HepG2 (cell line): ENCODE results near the gene TTYH1. TPM values are rescaled to one million over a fixed set of nuclear protein-coding genes. Genes with fewer than 3 reads are reported as not detected.

Experiments used
- CREB1 ChIP-seq, 2 experiments: fragments of 450-650 bp in 1 of 2; IDR thresholded peaks; 2 replicates each; pipeline ENCODE4 v1.6.1; 2016 to 2017; ENCODE audit warnings: control low read depth in 1 of 2, mild to moderate bottlenecking in 1 of 2, missing compliant biosample characterization in 1 of 2, missing genetic modification characterization in 1 of 2
- GMEB1 ChIP-seq: sonication (generic); formaldehyde crosslinking; IDR thresholded peaks from 2 replicates; pipeline ENCODE4 v1.5.1; 2020; ENCODE audit warnings: missing genetic modification reagents, mild to moderate bottlenecking, borderline replicate concordance
- HMG20B ChIP-seq: conservative IDR thresholded peaks from 2 replicates; pipeline ENCODE4 v1.6.1; 2016; ENCODE audit warnings: missing genetic modification reagents, missing compliant biosample characterization
- HNF1A ChIP-seq, 2 experiments: sonication (generic) in 1 of 2; formaldehyde crosslinking in 1 of 2; IDR thresholded peaks; 2 replicates each; pipeline versions ENCODE4 v1.4.0 to v1.6.1; 2016 to 2020; ENCODE audit warnings: borderline replicate concordance in 1 of 2, low read depth in 1 of 2, mild to moderate bottlenecking in 1 of 2, missing genetic modification reagents in 1 of 2
- KLF11 ChIP-seq: IDR thresholded peaks from 2 replicates; pipeline ENCODE4 v1.6.1; 2016; ENCODE audit warnings: missing compliant biosample characterization
- LCORL ChIP-seq, 2 experiments: fragments of 450-650 bp in 1 of 2; sonication (generic) in 1 of 2; formaldehyde crosslinking in 1 of 2; IDR thresholded peaks; 2 replicates each; pipeline versions ENCODE4 v1.5.0 to v1.6.1; 2017 to 2020; ENCODE audit warnings: antibody characterized with exemption in 1 of 2, missing genetic modification reagents in 1 of 2
- MIER3 ChIP-seq: IDR thresholded peaks from 2 replicates; pipeline ENCODE4 v1.6.1; 2016; ENCODE audit warnings: missing compliant biosample characterization, borderline replicate concordance
- NR2F6 ChIP-seq, 2 experiments: IDR thresholded peaks; 2 replicates each; pipeline ENCODE4 v1.6.1; 2016; ENCODE audit warnings: antibody characterized with exemption in 1 of 2, mild to moderate bottlenecking in 1 of 2
- PRPF4 ChIP-seq: fragments of 200-400 bp; formaldehyde crosslinking; IDR thresholded peaks from 2 replicates; pipeline ENCODE4 v1.6.1; 2016; ENCODE audit warnings: low read length, low read depth; ENCODE audit not compliant: poor library complexity, severe bottlenecking
- TARDBP ChIP-seq: sonication (generic); formaldehyde crosslinking; IDR thresholded peaks from 2 replicates; pipeline ENCODE4 v1.8.0; 2022; ENCODE audit warnings: mild to moderate bottlenecking, missing genetic modification reagents
- TEF ChIP-seq: sonication (generic); formaldehyde crosslinking; IDR thresholded peaks from 2 replicates; pipeline ENCODE4 v1.5.0; 2020; ENCODE audit warnings: missing genetic modification reagents
- ZNF280D ChIP-seq: sonication (generic); formaldehyde crosslinking; IDR thresholded peaks from 2 replicates; pipeline ENCODE4 v1.5.1; 2020; ENCODE audit warnings: mild to moderate bottlenecking, missing genetic modification reagents
- ZNF468 ChIP-seq: sonication (generic); formaldehyde crosslinking; IDR thresholded peaks from 2 replicates; pipeline ENCODE4 v1.8.0; 2022; ENCODE audit warnings: mild to moderate bottlenecking, moderate library complexity, missing genetic modification reagents
- ZNF724P ChIP-seq: sonication (generic); formaldehyde crosslinking; IDR thresholded peaks from 2 replicates; pipeline ENCODE4 v1.8.0; 2022; ENCODE audit warnings: missing genetic modification reagents, borderline replicate concordance
- ZSCAN22 ChIP-seq: sonication (generic); formaldehyde crosslinking; IDR thresholded peaks from 2 replicates; pipeline ENCODE4 v1.4.0; 2020; ENCODE audit warnings: mild to moderate bottlenecking, missing genetic modification reagents
- polyA plus RNA-seq, 8 experiments: library from polyadenylated mRNA; depleted of rRNA in 3 of 8; stranded (reverse) in 7 of 8; unstranded in 1 of 8; fragments of >200 nt; fragmentation: Illumina TruSeq in 4 of 8; extraction: Trizol in 4 of 8; gene quantifications; 2 replicates each; pipeline versions ENCODE4 v1.2.1 to v1.2.3, GENCODE V29; 2011 to 2016; ENCODE audit warnings: low read depth in 4 of 8, missing spikeins in 1 of 8, mixed read lengths in 1 of 8; ENCODE audit not compliant: insufficient read depth in 1 of 8
- total RNA-seq, 5 experiments: library from RNA; depleted of rRNA; stranded (reverse); fragments of >200 nt; fragmentation: Illumina TruSeq; extraction: Trizol; gene quantifications; 2 replicates each; pipeline ENCODE4 v1.2.3, GENCODE V29; 2016; ENCODE audit warnings: low read depth in 1 of 5

The TTYH1 gene
- total and polyA plus RNA-seq, 2 of the 13 experiments (the other 11 are each of a cell fraction or from before 2014, with no cell fraction given), result 6.9 to 19.9 TPM

- TF ChIP-seq HNF1A (IDR thresholded peaks at IDR 0.05; ENCODE audit: low read depth) (no peak), HNF1A (CRISPR knock-in tag; IDR thresholded peaks at IDR 0.05; ENCODE audit: borderline replicate concordance) (peak; percentile 53; the same call in 1 of the 2 replicates), HMG20B (no peak), PRPF4 (no peak), ZSCAN22 (0 out of 2 replicates have a peak, but pooled peaks have one; percentile 19), ZNF468 (CRISPR knock-in tag) (no peak), TARDBP (peak; percentile 92), KLF11 (CRISPR knock-in tag) (no peak), CREB1 (IDR thresholded peaks at IDR 0.05) (peak; percentile 99), CREB1 (CRISPR knock-in tag; IDR thresholded peaks at IDR 0.05) (peak; percentile 94), ZNF280D (CRISPR knock-in tag) (no peak), MIER3 (CRISPR knock-in tag) (peak; percentile 80), ZNF724P (peak; percentile 74; the same call in 1 of the 2 replicates), GMEB1 (CRISPR knock-in tag) (peak; percentile 99), TEF (no peak), NR2F6 (IDR thresholded peaks at IDR 0.05) (no peak), NR2F6 (CRISPR knock-in tag; IDR thresholded peaks at IDR 0.05) (peak; percentile 23; the same call in 1 of the 2 replicates), LCORL (IDR thresholded peaks at IDR 0.05) (no peak), LCORL (CRISPR knock-in tag; IDR thresholded peaks at IDR 0.05) (no peak)
Observed at GRCh38 chr19:54448774-54449700, 33.8 kb downstream of the TTYH1 start, which contains the start of gene LENG8 (continued).
